Adrenal gland (tissue), 12 donors: ENCODE results near the gene C1QL3. TPM values are rescaled to one million over a fixed set of nuclear protein-coding genes. Genes with fewer than 3 reads are reported as not detected.

Experiments used
- DNase-seq, 7 donors: peaks; one replicate each; pipeline ENCODE4 v3.0.0-alpha.2; 2019 to 2020
- H3K27ac ChIP-seq, 5 donors: fragments of 200-600 bp; sonication (generic) in 4 of 5; 1 replicate in 3 of 5; 2 replicates in 2 of 5; pipeline versions ENCODE4 v1.5.1 to v1.8.0; 2016 to 2020; ENCODE audit warnings: mild to moderate bottlenecking in 1 of 5
- H3K27me3 ChIP-seq: fragments of 200-600 bp; 2 replicates; pipeline ENCODE4 v1.8.0; 2021
- H3K36me3 ChIP-seq, 2 donors: fragments of 200-600 bp; replicated peaks in 1 of 2; 1 replicate in 1 of 2; 2 replicates in 1 of 2; pipeline versions ENCODE4 v1.5.1 to v1.8.0; 2018 to 2022
- H3K4me1 ChIP-seq, 2 donors: fragments of 200-600 bp; replicated peaks in 1 of 2; 1 replicate in 1 of 2; 2 replicates in 1 of 2; pipeline versions ENCODE4 v1.5.1 to v1.8.0; 2018 to 2021
- H3K4me3 ChIP-seq, 4 donors: fragments of 200-600 bp; sonication (generic) in 3 of 4; one replicate each; pipeline ENCODE4 v1.5.1; 2016 to 2018
- H3K9me3 ChIP-seq, 3 donors: fragments of 200-600 bp; sonication (generic) in 1 of 3; replicated peaks in 1 of 3; 1 replicate in 2 of 3; 2 replicates in 1 of 3; pipeline versions ENCODE4 v1.5.1 to v1.8.0; 2016 to 2021
- POLR2A ChIP-seq, 2 donors: fragments of 450-650 bp; IDR thresholded peaks; one replicate each; pipeline ENCODE4 v1.6.1; 2017; ENCODE audit warnings: antibody characterized with exemption in 2 of 2, mild to moderate bottlenecking in 2 of 2, moderate library complexity in 1 of 2
- WGBS, 4 donors: extraction: QIAGEN DNeasy Blood & Tissue Kit in 2 of 4; methylation state at CpG; one replicate each; pipeline versions ENCODE4 v1.1.5 to v1.1.7; 2013 to 2017; 5-methylcytosine and 5-hydroxymethylcytosine counted together
- intact Hi-C, 2 donors: fragments of 100-400 bp; cut with DNase I; formaldehyde crosslinking; loops; one replicate each; pipeline versions ENCODE4 v1.14.1 to v1.15.0; 2022 to 2023
- polyA plus RNA-seq, 3 donors: library from polyadenylated mRNA; stranded (reverse); fragments of 200-250 nt in 2 of 3; fragments of 350-450 nt in 1 of 3; fragmentation: Illumina TruSeq in 1 of 3; extraction: RNeasy Lipid Tissue Mini Kit (QIAGEN cat#74804) in 1 of 3; gene quantifications; one replicate each; pipeline ENCODE4 v1.2.3, GENCODE V29; 2013 to 2014
- total RNA-seq, 9 donors: library from RNA; depleted of rRNA in 4 of 9; stranded (reverse); fragments of >200 nt in 4 of 9; fragments of 120-200 nt in 1 of 9; fragmentation: NEBNext Ultra II Directional in 1 of 9; extraction: Animal tissue kit (Norgen Biotek cat#: 25700) in 1 of 9; gene quantifications; one replicate each; pipeline versions ENCODE4 v1.1.0 to v1.2.4, GENCODE V29; 2013 to 2023
- TF ChIP-seq, protein P1 (sequence below), 6 experiments: fragments of 450-650 bp in 4 of 6; fragments of 200-600 bp in 2 of 6; sonication (generic) in 1 of 6; IDR thresholded peaks; 1 replicate in 5 of 6; 2 replicates in 1 of 6; pipeline versions ENCODE4 v1.5.1 to v1.8.0; 2016 to 2021; ENCODE audit warnings: antibody characterized with exemption in 6 of 6, mild to moderate bottlenecking in 2 of 6, moderate library complexity in 1 of 6
- donor health status: healthy with polysubstance abuse.
- donor health status: Bipolar disorder and iron deficiency.
- donor health status: DM: yes; HTN: yes; CAD: no.
- donor health status: DM: no; HTN: no; CAD: no.
- donor health status: DM: no; HTN: no; CAD: no.
- donor health status: DM: yes; HTN: yes; CAD: no.

The C1QL3 gene
- total and polyA plus RNA-seq, 12 donors: 0.11 to 1.3 (median 0.49) TPM; not detected in 6

DNA sequence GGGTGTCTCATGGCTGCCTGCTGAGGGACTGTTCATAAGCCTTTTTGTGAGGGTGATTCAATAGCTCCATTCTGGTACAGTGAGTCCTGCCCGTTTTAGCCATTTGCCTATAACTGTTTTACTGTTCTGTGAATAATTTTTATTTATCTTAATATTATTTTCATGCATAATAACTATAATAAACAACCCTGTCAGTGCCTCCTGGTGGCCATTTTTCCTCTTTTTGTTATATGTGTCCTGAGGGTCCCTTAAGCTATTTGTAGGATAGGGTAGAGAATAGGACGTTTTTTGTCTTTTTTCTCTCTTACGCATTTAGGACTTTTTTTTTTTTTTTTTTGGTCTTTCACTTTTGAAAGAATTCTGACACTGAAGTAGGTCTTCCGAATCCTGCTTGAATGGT is 2.9 kb downstream of the C1QL3 start:
- 73 to 80% (median 76%) methylated on average over 4 of the region's 4 CpGs for WGBS, 4 donors
- no peak overlapping the region for H3K27ac ChIP-seq
- H3K9me3 ChIP-seq: no peaks in the 10 kb centered on the region
- intact Hi-C loops: loop anchor here in 1 of 2 donors (10.0 kb wide), 1 partner anchor 74 kb away; no protein-coding TSS in a partner anchor
- H3K36me3 ChIP-seq: no peaks in the 10 kb centered on the region
- H3K27me3 ChIP-seq: peaks cover 19% of the 10 kb centered on the region
- TF ChIP-seq, protein P1, sequence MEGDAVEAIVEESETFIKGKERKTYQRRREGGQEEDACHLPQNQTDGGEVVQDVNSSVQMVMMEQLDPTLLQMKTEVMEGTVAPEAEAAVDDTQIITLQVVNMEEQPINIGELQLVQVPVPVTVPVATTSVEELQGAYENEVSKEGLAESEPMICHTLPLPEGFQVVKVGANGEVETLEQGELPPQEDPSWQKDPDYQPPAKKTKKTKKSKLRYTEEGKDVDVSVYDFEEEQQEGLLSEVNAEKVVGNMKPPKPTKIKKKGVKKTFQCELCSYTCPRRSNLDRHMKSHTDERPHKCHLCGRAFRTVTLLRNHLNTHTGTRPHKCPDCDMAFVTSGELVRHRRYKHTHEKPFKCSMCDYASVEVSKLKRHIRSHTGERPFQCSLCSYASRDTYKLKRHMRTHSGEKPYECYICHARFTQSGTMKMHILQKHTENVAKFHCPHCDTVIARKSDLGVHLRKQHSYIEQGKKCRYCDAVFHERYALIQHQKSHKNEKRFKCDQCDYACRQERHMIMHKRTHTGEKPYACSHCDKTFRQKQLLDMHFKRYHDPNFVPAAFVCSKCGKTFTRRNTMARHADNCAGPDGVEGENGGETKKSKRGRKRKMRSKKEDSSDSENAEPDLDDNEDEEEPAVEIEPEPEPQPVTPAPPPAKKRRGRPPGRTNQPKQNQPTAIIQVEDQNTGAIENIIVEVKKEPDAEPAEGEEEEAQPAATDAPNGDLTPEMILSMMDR (IDR thresholded peaks at IDR 0.05): peak in 1 of 6 experiments; percentile 24
- TF ChIP-seq POLR2A (IDR thresholded peaks at IDR 0.05): no peak
- DNase-seq: no peak
- H3K4me3 ChIP-seq: no peak overlapping the region
- H3K4me1 ChIP-seq: peaks cover 12 to 19% of the 10 kb centered on the region in 2 donors

DNA sequence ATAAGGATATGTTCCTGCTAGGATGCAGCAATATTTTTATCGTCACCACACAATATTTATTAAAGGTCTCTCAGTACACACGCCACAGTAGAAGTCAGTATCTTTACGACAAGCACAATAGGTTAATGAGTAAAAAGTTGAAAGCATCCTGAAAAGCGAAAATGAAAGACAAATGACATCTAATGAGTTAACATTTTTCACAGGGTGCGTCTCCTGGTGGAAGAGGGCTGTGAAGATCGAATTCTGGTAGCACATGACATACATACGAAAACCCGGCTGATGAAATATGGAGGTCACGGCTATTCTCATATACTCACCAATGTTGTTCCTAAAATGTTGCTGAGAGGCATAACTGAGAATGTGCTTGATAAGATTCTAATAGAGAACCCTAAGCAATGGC is 10.8 kb downstream of the C1QL3 start:
- Histone ChIP-seq H3K27me3 (no peaks in the 10 kb centered on the region), H3K36me3 (no peaks in the 10 kb centered on the region), H3K4me3 (no peak overlapping the region), H3K4me1 (no peaks in the 10 kb centered on the region), H3K27ac (no peak overlapping the region), H3K9me3 (no peaks in the 10 kb centered on the region)
- no peak for DNase-seq
- WGBS, 4 donors: 86 to 91% (median 87%) methylated on average over 9 of the region's 9 CpGs
- no peak for TF ChIP-seq POLR2A (IDR thresholded peaks at IDR 0.05)
- TF ChIP-seq, protein P1 (IDR thresholded peaks at IDR 0.05): no peak
- intact Hi-C loops: loop anchor here in 1 of 2 donors (10.0 kb wide), 1 partner anchor 66 kb away; no protein-coding TSS in a partner anchor

DNA sequence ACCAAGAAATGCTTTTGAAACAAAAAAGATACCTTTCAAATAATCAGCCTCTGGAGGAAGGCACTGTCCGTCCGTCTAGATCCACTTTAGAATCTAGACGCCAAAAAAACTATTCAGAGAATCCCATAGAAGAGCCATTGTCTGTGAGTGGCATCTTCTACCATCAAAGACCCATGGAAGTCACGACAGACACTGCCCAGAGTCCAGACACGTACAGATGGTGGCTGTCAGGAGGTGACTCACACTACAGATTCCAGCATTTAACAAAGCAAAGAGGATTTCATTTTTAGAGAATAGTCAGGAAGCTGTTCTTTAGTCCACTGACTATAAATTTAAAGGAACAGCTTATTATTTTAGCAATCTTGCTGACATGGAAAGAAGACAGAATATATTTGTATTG is 11.7 kb downstream of the C1QL3 start:
- H3K27me3 ChIP-seq: no peaks in the 10 kb centered on the region
- no peaks in the 10 kb centered on the region for H3K9me3 ChIP-seq
- no peak overlapping the region for H3K4me3 ChIP-seq
- H3K36me3 ChIP-seq: no peaks in the 10 kb centered on the region
- TF ChIP-seq, protein P1 (IDR thresholded peaks at IDR 0.05): no peak
- TF ChIP-seq POLR2A (IDR thresholded peaks at IDR 0.05): no peak
- peak in 1 of 7 donors; percentile 26 for DNase-seq
- WGBS, 4 donors: 47 to 60% (median 53%) methylated on average over 5 of the region's 5 CpGs
- no peak overlapping the region for H3K27ac ChIP-seq
- H3K4me1 ChIP-seq: no peaks in the 10 kb centered on the region
- intact Hi-C loops: loop anchor here in 1 of 2 donors (10.0 kb wide), 1 partner anchor 65 kb away; no protein-coding TSS in a partner anchor

DNA sequence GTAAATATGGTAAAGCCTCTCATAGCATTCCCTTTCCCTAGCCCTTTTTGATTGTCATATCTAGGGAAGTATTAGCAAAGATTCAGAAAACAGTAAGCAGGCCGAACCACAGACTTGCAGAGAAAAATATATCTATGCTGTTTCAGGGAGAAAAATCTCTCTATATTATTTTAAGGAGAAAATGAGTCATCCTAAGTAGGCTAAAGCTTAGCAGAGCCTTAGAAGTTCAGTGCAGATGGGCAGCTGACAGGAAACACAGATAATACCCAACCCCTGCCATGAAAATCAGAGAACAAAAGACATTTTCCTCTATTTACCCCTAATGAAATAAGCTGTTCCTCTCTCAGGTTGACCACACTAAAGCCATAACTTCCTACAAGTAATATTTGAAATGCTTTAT is 16.5 kb downstream of the C1QL3 start:
- Histone ChIP-seq H3K27me3 (no peaks in the 10 kb centered on the region), H3K4me1 (no peaks in the 10 kb centered on the region), H3K36me3 (no peaks in the 10 kb centered on the region), H3K9me3 (no peaks in the 10 kb centered on the region), H3K4me3 (no peak overlapping the region), H3K27ac (no peak overlapping the region)
- intact Hi-C loops: no loop called here
- WGBS, 4 donors: 89 to 100% (median 95%) methylated on average over 1 of the region's 1 CpG
- DNase-seq: no peak
- TF ChIP-seq, protein P1 (IDR thresholded peaks at IDR 0.05): no peak
- no peak for TF ChIP-seq POLR2A (IDR thresholded peaks at IDR 0.05)
